HG03575 (cell line): ENCODE measurements around the gene SLC38A1.

Source experiments
- ATAC-seq: cut with Tn5 transposase; IDR thresholded peaks from one replicate; pipeline ENCODE4 v1.9.1; 2021; ENCODE audit not compliant: unreplicated experiment, insufficient number of reproducible peaks, low FRiP score; ENCODE audit errors: extremely low read depth

The SLC38A1 gene

DNA sequence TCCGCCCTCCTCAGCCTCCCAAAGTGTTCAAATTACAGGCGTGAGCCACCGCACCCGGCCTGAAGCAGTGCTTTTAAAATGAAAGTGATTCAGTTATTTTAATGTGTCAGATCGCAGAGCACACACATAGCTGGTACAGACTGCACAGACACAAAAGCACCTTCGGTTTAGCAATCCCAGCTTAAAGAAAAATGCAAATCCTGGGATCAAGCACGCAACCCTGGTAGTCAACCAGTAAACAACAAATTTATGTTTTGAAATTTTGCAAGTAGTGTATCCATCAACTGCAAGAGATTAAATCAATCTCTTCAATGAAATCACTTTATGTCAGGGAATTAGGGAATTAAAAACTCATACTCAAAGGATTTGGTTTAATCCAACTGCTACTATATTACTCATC, 28.4 kb downstream of the SLC38A1 start:
- no peak for ATAC-seq

GRCh38 chr12:46238821-46239220, 30.0 kb downstream of the SLC38A1 start:
- ATAC-seq: no peak

DNA sequence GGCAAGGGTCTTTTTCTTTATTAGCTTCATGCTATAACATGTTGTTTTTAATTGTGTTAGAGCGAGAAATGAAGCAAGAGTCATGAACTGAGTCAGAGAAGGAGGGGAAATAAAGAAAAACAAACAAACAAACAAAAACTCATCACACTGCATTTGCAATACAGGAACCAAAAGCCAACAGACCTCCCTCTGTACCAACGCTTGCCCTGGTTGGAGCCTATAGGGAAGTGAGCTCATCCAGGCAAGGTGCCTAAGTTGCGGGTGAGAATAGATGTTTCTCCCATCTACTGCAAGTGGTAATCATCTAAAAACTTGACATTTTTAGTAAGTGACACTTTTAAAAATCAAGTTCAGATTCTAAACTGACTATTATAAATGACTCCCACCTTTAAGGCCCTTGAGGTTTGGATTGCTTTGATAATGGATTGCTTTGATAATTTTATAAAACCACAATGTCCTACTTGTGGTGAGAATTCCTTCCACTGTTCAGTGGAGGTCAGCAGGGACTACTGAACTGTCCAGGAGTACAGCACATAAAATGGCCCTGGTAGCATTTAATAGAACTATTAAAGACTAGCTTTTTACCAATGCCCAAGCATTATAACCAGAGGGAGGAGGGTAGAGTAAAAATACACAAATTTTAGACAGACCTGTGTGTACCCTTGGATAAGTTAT, 31.3 kb downstream of the SLC38A1 start:
- no peak for ATAC-seq

- ATAC-seq: no peak
Measured at GRCh38 chr12:46234000-46234399, 34.8 kb downstream of the SLC38A1 start.

DNA sequence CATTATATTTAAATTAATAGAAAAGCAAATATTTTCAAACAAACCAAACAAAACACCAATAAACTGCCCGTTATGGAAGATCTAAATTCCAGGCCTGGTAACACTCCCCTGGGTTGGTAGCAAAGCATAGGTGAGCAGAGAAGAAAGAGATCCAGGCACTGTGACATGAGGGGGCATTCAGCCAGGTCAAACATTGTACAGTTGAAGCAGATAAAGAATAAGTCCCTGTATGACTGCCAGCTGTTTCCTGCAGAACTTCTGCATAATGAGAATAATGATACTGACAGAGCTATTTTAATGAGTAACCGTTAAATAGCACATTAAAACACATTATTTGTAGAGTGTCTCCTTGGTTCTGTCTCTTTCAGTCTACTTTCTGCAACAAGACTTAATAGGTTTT, 35.4 kb downstream of the SLC38A1 start:
- ATAC-seq: no peak

- no peak for ATAC-seq
Measured at GRCh38 chr12:46230983-46231382, 37.9 kb downstream of the SLC38A1 start.

GRCh38 chr12:46230306-46230705, 38.5 kb downstream of the SLC38A1 start:
- no peak for ATAC-seq

GRCh38 chr12:46227616-46228015, 41.2 kb downstream of the SLC38A1 start:
- ATAC-seq: no peak

GRCh38 chr12:46224386-46224785, 44.5 kb downstream of the SLC38A1 start:
- ATAC-seq: no peak

GRCh38 chr12:46223047-46223446, 45.8 kb downstream of the SLC38A1 start:
- ATAC-seq: no peak

GRCh38 chr12:46222636-46223035, 46.2 kb downstream of the SLC38A1 start:
- no peak for ATAC-seq

GRCh38 chr12:46221255-46222128, 47.4 kb downstream of the SLC38A1 start:
- ATAC-seq: no peak

- ATAC-seq: no peak
Measured at GRCh38 chr12:46219877-46220655, 48.8 kb downstream of the SLC38A1 start.

- ATAC-seq: no peak
Measured at GRCh38 chr12:46219132-46219876, 49.5 kb downstream of the SLC38A1 start.

DNA sequence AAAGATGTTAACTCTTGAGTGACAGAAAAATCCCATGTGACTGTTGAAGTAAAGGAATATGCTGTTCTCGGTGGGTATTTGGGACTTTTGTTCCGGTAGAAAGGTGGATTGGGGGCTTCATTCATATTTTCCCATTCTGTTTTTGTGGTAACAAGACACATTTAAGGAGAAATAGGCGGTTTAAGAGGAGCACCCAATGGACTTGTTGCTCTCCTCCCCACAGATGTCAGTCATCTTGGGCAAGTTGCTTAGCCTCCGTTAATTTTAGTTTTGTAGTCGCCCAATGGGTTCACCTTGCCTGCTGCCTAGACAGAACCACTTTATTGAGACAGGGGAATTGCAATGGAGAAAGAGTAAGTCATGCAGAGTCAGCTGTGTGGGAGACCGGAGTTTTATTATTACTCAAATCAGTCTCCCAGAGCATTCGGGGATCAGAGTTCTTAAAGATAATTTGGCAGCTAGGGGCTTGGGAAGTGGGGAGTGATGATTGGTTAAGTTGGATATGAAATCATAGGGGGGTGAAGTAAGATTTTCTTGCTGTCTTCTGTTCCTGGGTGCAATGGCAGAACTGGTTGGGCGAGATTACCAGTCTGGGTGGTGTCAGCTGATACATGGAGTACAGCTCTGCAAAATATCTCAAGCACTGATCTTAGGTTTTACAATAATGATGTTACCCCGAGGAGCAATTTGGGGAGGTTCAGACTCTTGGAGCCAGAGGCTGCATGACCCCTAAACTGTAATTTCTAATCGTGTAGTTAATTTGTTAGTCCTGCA, 50.3 kb downstream of the SLC38A1 start:
- no peak for ATAC-seq

DNA sequence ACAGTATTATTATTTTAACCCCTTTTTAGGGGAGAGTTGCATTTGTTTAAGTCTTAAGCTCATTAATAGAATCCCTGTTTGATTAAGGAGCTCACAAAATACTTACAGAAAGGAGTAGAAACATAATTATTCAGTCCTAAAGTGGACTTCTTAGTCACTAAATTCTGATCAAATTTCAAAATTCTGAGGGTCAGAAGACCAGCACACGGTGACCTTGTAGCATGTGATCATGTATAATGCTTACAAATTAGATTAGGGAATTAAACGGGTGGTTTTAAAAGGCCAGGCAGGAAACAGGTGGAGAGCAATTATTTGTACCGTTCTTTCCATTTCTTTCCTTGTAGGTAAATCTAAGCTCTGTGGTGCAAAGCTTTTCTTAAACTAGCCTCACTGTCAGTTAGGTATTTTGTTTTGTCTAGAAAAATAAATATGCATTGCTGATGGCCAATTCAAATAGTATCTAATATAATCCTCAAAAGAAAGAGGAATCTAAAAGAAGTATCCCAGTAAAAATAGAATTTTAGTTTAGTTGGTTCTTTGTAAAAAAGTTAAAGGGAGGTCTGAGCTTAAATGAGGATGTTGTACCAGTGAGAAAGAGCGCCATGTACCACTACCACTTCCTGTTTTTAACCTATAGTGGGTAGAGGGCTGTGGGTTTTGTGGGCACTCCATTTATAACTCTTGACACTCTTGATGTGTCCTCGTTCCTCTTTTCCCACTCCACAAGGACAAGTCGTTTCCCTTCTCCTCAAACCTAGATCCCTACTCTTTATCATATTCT, 51.1 kb downstream of the SLC38A1 start:
- peak; percentile 46 for ATAC-seq

- no peak for ATAC-seq
Measured at GRCh38 chr12:46214668-46215436, 54.0 kb downstream of the SLC38A1 start.
